Spleen (tissue), 13 donors: ENCODE data around the gene EML6. TPM values are rescaled to one million over a fixed set of nuclear protein-coding genes. Genes with fewer than 3 reads are reported as not detected.

Experiments used
- DNase-seq: peaks from one replicate; pipeline ENCODE4 v3.0.0-alpha.2; 2020
- H3K27ac ChIP-seq, 8 donors: fragments of 200-600 bp; sonication (generic) in 7 of 8; 1 replicate in 4 of 8; 2 replicates in 4 of 8; pipeline versions ENCODE4 v1.5.0 to v1.8.0; 2016 to 2021; ENCODE audit warnings: inconsistent platforms in 4 of 8, mild to moderate bottlenecking in 4 of 8, moderate library complexity in 1 of 8
- H3K27me3 ChIP-seq, 7 donors: fragments of 200-600 bp; sonication (generic) in 6 of 7; replicated peaks in 1 of 7; 1 replicate in 4 of 7; 2 replicates in 3 of 7; pipeline versions ENCODE4 v1.5.0 to v1.8.0; 2016 to 2021; ENCODE audit warnings: inconsistent platforms in 3 of 7, mild to moderate bottlenecking in 1 of 7
- H3K36me3 ChIP-seq, 6 donors: fragments of 200-600 bp; sonication (generic) in 5 of 6; 1 replicate in 4 of 6; 2 replicates in 2 of 6; pipeline versions ENCODE4 v1.5.0 to v1.8.0; 2016 to 2021; ENCODE audit warnings: inconsistent platforms in 2 of 6
- H3K4me1 ChIP-seq, 6 donors: fragments of 200-600 bp; sonication (generic) in 5 of 6; 1 replicate in 3 of 6; 2 replicates in 3 of 6; pipeline versions ENCODE4 v1.5.0 to v1.8.0; 2016 to 2021; ENCODE audit warnings: inconsistent platforms in 3 of 6
- H3K4me3 ChIP-seq, 8 donors: fragments of 200-600 bp; sonication (generic) in 7 of 8; 1 replicate in 4 of 8; 2 replicates in 4 of 8; pipeline versions ENCODE4 v1.5.0 to v1.8.0; 2016 to 2021; ENCODE audit warnings: inconsistent platforms in 4 of 8, mild to moderate bottlenecking in 4 of 8, moderate library complexity in 2 of 8
- H3K9me3 ChIP-seq, 8 donors: fragments of 200-600 bp; sonication (generic) in 7 of 8; 1 replicate in 4 of 8; 2 replicates in 4 of 8; pipeline versions ENCODE4 v1.5.0 to v1.8.0; 2016 to 2021; ENCODE audit warnings: inconsistent platforms in 4 of 8
- POLR2A ChIP-seq, 3 donors: fragments of 450-650 bp; IDR thresholded peaks; one replicate each; pipeline ENCODE4 v1.5.1; 2017; ENCODE audit warnings: antibody characterized with exemption in 3 of 3, mild to moderate bottlenecking in 1 of 3
- POLR2AphosphoS5 ChIP-seq, 3 donors: sonication (generic); formaldehyde crosslinking; IDR thresholded peaks; one replicate each; pipeline ENCODE4 v1.5.1; 2017; ENCODE audit warnings: antibody characterized with exemption in 3 of 3
- WGBS, 5 donors: extraction: QIAGEN DNeasy Blood & Tissue Kit in 3 of 5; methylation state at CpG; one replicate each; pipeline versions ENCODE4 v1.1.5 to v1.1.7; 2013 to 2018; 5-methylcytosine and 5-hydroxymethylcytosine counted together
- intact Hi-C: fragments of 100-400 bp; cut with DNase I; formaldehyde crosslinking; loops from one replicate; pipeline ENCODE4 v1.15.0; 2023; ENCODE audit warnings: low total_unique reads
- long read RNA-seq, 2 donors: transcript quantifications; one replicate each; lab custom pipeline, GENCODE V29; 2026
- polyA plus RNA-seq, 3 donors: library from polyadenylated mRNA; stranded (reverse); fragments of 200-250 nt; gene quantifications; one replicate each; pipeline ENCODE4 v1.2.1, GENCODE V29; 2013
- total RNA-seq, 7 donors: library from RNA; depleted of rRNA in 3 of 7; stranded (reverse); fragments of >200 nt in 3 of 7; fragmentation: NEBNext Ultra II Directional in 4 of 7; extraction: Animal tissue kit (Norgen Biotek cat#: 25700) in 4 of 7; gene quantifications; one replicate each; pipeline versions ENCODE4 v1.1.0 to v1.2.1, GENCODE V29; 2016 to 2021
- TF ChIP-seq, protein P1 (sequence below), 11 experiments: fragments of 200-600 bp in 7 of 11; fragments of 450-650 bp in 4 of 11; sonication (generic) in 4 of 11; IDR thresholded peaks in 8 of 11; conservative IDR thresholded peaks in 3 of 11; 1 replicate in 7 of 11; 2 replicates in 4 of 11; pipeline versions ENCODE4 v1.4.0 to v1.8.0; 2016 to 2021; ENCODE audit warnings: antibody characterized with exemption in 11 of 11, inconsistent platforms in 4 of 11, mild to moderate bottlenecking in 1 of 11
- donor health status: healthy with polysubstance abuse.
- donor health status: DM: no; HTN: no; CAD: no; lungs with moderate emphysema.
- donor health status: DM: no; HTN: no; CAD: no.
- donor health status: Bipolar disorder and iron deficiency.
- donor health status: healthy.
- donor health status: DM: no; HTN: no; CAD: no.
- donor health status: DM: yes; HTN: yes; CAD: no.

Gene EML6
- total RNA-seq (10 to 100 TPM in 1 of 7 donors, 1 to 10 TPM in 6; 4.9 to 18.2 (median 8.5) TPM), polyA plus RNA-seq (1 to 10 TPM; 4.7 to 5.9 (median 5.5) TPM)
- long read RNA-seq, donor 1 = 0 reads
- long read RNA-seq, donor 2, partial matches to known transcripts = 9 of 71 reads
- long read RNA-seq, donor 2, other reads (novel, unspliced or antisense) = 62 of 71 reads

DNA sequence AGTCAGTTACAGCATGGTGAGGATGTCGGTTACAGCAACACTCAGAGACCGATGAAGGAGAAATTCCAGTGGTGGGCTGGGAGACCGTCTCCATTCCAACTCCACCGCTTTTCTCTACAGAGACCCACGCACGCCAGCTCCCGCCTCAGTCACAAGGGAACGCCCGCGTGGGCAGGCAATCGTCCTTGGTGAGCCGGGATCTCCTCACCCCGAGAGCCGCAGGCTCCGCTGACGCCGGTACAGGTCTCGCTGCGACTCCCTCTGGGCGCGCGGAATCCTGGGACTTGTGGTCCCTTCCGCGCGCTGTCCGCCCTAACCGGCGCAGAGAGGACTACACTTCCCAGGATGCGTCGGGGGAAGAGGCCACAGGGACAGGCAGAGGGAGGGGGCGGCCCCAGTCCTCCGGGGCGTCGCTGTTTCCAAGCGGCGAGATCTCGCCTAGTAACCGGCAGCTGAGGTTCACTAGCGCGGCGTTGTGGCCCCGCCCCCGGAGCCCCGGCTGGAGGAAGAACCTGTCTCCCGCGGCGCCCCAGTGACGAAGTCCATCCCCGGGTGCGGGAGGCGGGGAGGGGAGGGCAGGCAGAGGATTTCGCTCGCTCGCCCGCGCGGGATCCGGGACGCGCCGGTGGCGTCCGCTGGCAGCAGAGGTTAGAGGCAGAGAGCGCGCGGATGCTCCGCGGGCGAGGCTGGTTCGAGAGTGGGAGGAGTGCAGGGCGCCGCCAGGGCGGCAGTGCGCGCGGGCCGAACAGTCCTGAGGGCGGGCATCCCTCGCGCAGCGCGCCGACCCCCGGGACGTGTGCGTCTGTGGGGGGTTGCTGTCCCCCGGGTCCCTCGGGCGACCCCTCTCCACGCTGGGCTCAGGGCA is at the start of gene EML6:
Gene EML6 (plus strand): TSS at position 532 of the 865 bp plus-strand sequence. CDS start 1,400 bp downstream, outside the sequence.
- peak; percentile 100 for DNase-seq
- Histone ChIP-seq H3K27ac (peak within 1 kb of the TSS; percentile 48 to 87 (median 83)), H3K36me3 (no peaks in the 10 kb centered on the region), H3K4me3 (peak within 1 kb of the TSS; percentile 61 to 91 (median 82)), H3K27me3 (peaks cover 0 to 39% (median 12%) of the 10 kb centered on the region in 7 donors), H3K4me1 (peaks cover 3 to 31% (median 20%) of the 10 kb centered on the region in 6 donors), H3K9me3 (no peaks in the 10 kb centered on the region)
- peak; percentile 84 to 93 (median 92) for TF ChIP-seq POLR2AphosphoS5 (IDR thresholded peaks at IDR 0.05)
- peak in 1 of 3 donors; percentile 46 for TF ChIP-seq POLR2A (IDR thresholded peaks at IDR 0.05)
- TF ChIP-seq, protein P1, sequence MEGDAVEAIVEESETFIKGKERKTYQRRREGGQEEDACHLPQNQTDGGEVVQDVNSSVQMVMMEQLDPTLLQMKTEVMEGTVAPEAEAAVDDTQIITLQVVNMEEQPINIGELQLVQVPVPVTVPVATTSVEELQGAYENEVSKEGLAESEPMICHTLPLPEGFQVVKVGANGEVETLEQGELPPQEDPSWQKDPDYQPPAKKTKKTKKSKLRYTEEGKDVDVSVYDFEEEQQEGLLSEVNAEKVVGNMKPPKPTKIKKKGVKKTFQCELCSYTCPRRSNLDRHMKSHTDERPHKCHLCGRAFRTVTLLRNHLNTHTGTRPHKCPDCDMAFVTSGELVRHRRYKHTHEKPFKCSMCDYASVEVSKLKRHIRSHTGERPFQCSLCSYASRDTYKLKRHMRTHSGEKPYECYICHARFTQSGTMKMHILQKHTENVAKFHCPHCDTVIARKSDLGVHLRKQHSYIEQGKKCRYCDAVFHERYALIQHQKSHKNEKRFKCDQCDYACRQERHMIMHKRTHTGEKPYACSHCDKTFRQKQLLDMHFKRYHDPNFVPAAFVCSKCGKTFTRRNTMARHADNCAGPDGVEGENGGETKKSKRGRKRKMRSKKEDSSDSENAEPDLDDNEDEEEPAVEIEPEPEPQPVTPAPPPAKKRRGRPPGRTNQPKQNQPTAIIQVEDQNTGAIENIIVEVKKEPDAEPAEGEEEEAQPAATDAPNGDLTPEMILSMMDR (IDR thresholded peaks at IDR 0.05 in 8 of 11, conservative IDR thresholded peaks at IDR 0.05 in 3 of 11) = peak in 9 of 11 experiments; percentile 21 to 58 (median 39)
- intact Hi-C loops = no loop called here
- 0% methylated on average over 8 to 90 of the region's 90 CpGs for WGBS, 5 donors

DNA sequence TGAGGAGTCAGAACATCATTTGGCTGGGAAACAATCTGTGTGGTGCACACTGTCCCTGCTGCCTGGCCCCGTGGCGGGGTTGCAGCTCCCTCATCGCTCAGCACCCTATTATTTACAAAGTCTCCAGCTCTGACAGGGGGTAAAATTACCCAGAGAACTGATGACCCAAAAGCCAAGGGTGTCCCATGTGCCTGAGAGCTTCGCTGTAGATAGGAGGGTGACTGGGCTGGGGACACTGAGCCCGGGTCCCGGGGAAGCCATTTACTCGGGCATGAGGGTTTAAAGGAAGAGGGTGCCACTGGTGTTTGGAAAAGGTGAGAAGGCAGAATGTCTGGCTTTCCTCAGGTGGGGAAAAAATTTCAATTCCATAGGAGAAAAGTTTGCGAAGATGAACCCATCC is 48.2 kb upstream of the EML6 start:
- intact Hi-C loops = no loop called here
- Histone ChIP-seq H3K27me3 (no peaks in the 10 kb centered on the region), H3K4me1 (peaks cover 6 to 58% (median 31%) of the 10 kb centered on the region in 6 donors), H3K27ac (no peak overlapping the region), H3K4me3 (no peak overlapping the region), H3K36me3 (peaks cover 0 to 11% (median 7%) of the 10 kb centered on the region in 6 donors), H3K9me3 (no peaks in the 10 kb centered on the region)
- TF ChIP-seq POLR2A (IDR thresholded peaks at IDR 0.05) (no peak), POLR2AphosphoS5 (IDR thresholded peaks at IDR 0.05) (no peak)
- TF ChIP-seq, protein P1 (IDR thresholded peaks at IDR 0.05 in 8 of 11, conservative IDR thresholded peaks at IDR 0.05 in 3 of 11) = no peak
- DNase-seq = no peak
- WGBS, 5 donors = 93 to 97% (median 94%) methylated on average over 8 of the region's 8 CpGs

DNA sequence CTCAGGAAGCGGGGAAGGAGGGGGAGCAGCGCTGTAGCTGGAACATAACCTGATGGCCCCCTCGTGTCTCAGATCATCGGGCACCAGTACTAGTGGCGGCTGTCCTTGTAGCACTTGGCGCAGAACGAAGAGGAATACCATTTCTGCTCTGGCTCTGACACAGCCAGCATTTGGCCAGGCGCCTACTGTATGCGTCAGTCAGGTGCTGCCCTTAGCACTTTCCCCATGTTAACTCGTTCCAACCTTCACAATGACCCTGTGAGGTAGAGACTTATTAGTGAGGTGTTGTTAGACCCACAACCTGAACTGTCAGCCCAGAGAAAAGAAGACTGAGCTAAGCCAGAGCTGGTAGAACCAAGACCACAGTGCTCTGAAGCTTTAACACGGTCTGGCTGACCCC is 47.7 kb upstream of the EML6 start:
- H3K9me3 ChIP-seq = no peaks in the 10 kb centered on the region
- no peaks in the 10 kb centered on the region for H3K27me3 ChIP-seq
- peaks cover 0 to 7% (median 3%) of the 10 kb centered on the region in 6 donors for H3K36me3 ChIP-seq
- intact Hi-C loops = no loop called here
- no peak for TF ChIP-seq POLR2A (IDR thresholded peaks at IDR 0.05)
- TF ChIP-seq, protein P1 (IDR thresholded peaks at IDR 0.05 in 8 of 11, conservative IDR thresholded peaks at IDR 0.05 in 3 of 11) = no peak
- no peak for TF ChIP-seq POLR2AphosphoS5 (IDR thresholded peaks at IDR 0.05)
- H3K27ac ChIP-seq = no peak overlapping the region
- no peak overlapping the region for H3K4me3 ChIP-seq
- 64 to 87% (median 82%) methylated on average over 10 to 11 of the region's 11 CpGs for WGBS, 5 donors
- no peak for DNase-seq
- peaks cover 6 to 57% (median 35%) of the 10 kb centered on the region in 6 donors for H3K4me1 ChIP-seq

DNA sequence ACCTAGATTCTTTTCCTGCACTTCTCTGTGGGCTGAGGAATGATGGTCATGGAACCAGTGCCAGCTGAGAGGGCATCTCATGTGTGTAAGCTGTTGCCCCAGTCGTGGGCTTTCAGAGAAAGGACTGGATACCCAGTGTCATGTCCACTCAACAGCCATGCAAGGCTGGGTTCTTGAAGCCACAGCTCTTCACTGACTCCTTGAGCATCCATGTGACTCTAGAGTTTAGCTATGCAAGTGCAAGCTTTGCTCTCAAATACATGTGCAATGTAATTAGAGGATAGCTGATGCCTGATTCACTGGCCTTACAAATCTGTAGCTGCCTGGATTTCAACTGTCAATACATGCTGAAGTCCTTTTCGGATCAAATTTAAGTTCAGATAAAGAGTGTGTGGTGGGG is 46.8 kb upstream of the EML6 start:
- Histone ChIP-seq H3K9me3 (no peaks in the 10 kb centered on the region), H3K27me3 (no peaks in the 10 kb centered on the region), H3K4me3 (no peak overlapping the region), H3K36me3 (no peaks in the 10 kb centered on the region), H3K4me1 (peaks cover 6 to 55% (median 37%) of the 10 kb centered on the region in 6 donors), H3K27ac (no peak overlapping the region)
- intact Hi-C loops = no loop called here
- no peak for DNase-seq
- no peak for TF ChIP-seq POLR2A (IDR thresholded peaks at IDR 0.05)
- TF ChIP-seq, protein P1 (IDR thresholded peaks at IDR 0.05 in 8 of 11, conservative IDR thresholded peaks at IDR 0.05 in 3 of 11) = no peak
- no peak for TF ChIP-seq POLR2AphosphoS5 (IDR thresholded peaks at IDR 0.05)
- WGBS, 5 donors = 80 to 92% (median 82%) methylated on average over 2 of the region's 2 CpGs
